Lower leg skin (tissue), 3 donors: Measurements from ENCODE around the gene KSR2.

Source experiments
- CTCF ChIP-seq, 3 donors: fragments of 450-650 bp; IDR thresholded peaks; one replicate each; pipeline ENCODE4 v1.5.1; 2016; ENCODE audit warnings: antibody characterized with exemption in 3 of 3, mild to moderate bottlenecking in 3 of 3, moderate library complexity in 2 of 3
- POLR2A ChIP-seq, 2 donors: fragments of 450-650 bp; IDR thresholded peaks; one replicate each; pipeline ENCODE4 v1.6.1; 2016 to 2017; ENCODE audit warnings: antibody characterized with exemption in 2 of 2, mild to moderate bottlenecking in 1 of 2, moderate library complexity in 1 of 2

- TF ChIP-seq CTCF (IDR thresholded peaks at IDR 0.05) (no peak), POLR2A (IDR thresholded peaks at IDR 0.05) (no peak)
Observed at GRCh38 chr12:117516034-117516433, 452.8 kb downstream of the KSR2 start.
